Loucy (cell line): ENCODE measurements around the gene NMT2.

ENCODE experiments used
- H2AFZ ChIP-seq: fragments of 200-600 bp; sonication (generic); 2 replicates; pipeline ENCODE4 v1.6.0; 2016; ENCODE audit warnings: antibody characterized with exemption, mild to moderate bottlenecking, low read length, moderate library complexity
- H3F3A ChIP-seq: fragments of 200-600 bp; 2 replicates; pipeline ENCODE4 v1.6.0; 2016; ENCODE audit warnings: antibody characterized with exemption, low read depth, mild to moderate bottlenecking
- H3K27me3 ChIP-seq: fragments of 200-600 bp; sonication (generic); 2 replicates; pipeline ENCODE4 v1.6.1; 2014; ENCODE audit warnings: low read length, mild to moderate bottlenecking; ENCODE audit not compliant: insufficient read depth, poor library complexity, severe bottlenecking
- H3K36me3 ChIP-seq: fragments of 200-600 bp; sonication (generic); 2 replicates; pipeline ENCODE4 v1.6.1; 2016; ENCODE audit warnings: low read length; ENCODE audit not compliant: insufficient read depth
- H3K4me1 ChIP-seq: fragments of 200-600 bp; sonication (generic); 2 replicates; pipeline ENCODE4 v1.5.1; 2014; ENCODE audit warnings: low read length, mild to moderate bottlenecking; ENCODE audit not compliant: insufficient read depth, poor library complexity, severe bottlenecking
- H3K4me2 ChIP-seq: fragments of 200-600 bp; sonication (generic); 2 replicates; pipeline ENCODE4 v1.6.0; 2014; ENCODE audit warnings: antibody characterized with exemption, low read length, low read depth, mild to moderate bottlenecking; ENCODE audit not compliant: poor library complexity, severe bottlenecking
- H3K4me3 ChIP-seq: fragments of 200-600 bp; sonication (generic); 2 replicates; pipeline ENCODE4 v1.5.1; 2014; ENCODE audit warnings: low read length, mild to moderate bottlenecking, mixed read lengths; ENCODE audit not compliant: poor library complexity, severe bottlenecking
- H3K79me2 ChIP-seq: fragments of 200-600 bp; sonication (generic); 2 replicates; pipeline ENCODE4 v1.6.1; 2014; ENCODE audit warnings: low read length; ENCODE audit not compliant: insufficient read depth
- H3K9ac ChIP-seq: fragments of 200-600 bp; sonication (generic); 2 replicates; pipeline ENCODE4 v1.6.0; 2014; ENCODE audit warnings: mild to moderate bottlenecking, low read depth, low read length, moderate library complexity; ENCODE audit not compliant: poor library complexity, severe bottlenecking
- H3K9me2 ChIP-seq: fragments of 200-600 bp; sonication (generic); replicated peaks from 2 replicates; pipeline ENCODE4 v1.6.1; 2016; ENCODE audit warnings: low read depth, low read length, mixed read lengths
- H3K9me3 ChIP-seq: fragments of 200-600 bp; sonication (generic); 2 replicates; pipeline ENCODE4 v1.6.1; 2014; ENCODE audit warnings: mild to moderate bottlenecking, antibody characterized with exemption, low read length, low read depth; ENCODE audit not compliant: insufficient read depth
- H4K20me1 ChIP-seq: fragments of 200-600 bp; sonication (generic); 2 replicates; pipeline ENCODE4 v1.6.0; 2014; ENCODE audit warnings: antibody characterized with exemption, low read length, mild to moderate bottlenecking; ENCODE audit not compliant: insufficient read depth, poor library complexity, severe bottlenecking
- CTCF ChIP-seq: fragments of 200-600 bp; sonication (generic); conservative IDR thresholded peaks from 2 replicates; pipeline ENCODE4 v1.5.1; 2014; ENCODE audit warnings: mild to moderate bottlenecking, antibody characterized with exemption, low read length
- EZH2phosphoT487 ChIP-seq: fragments of 200-600 bp; IDR thresholded peaks from 2 replicates; pipeline ENCODE4 v1.6.1; 2018; ENCODE audit warnings: antibody characterized with exemption, mild to moderate bottlenecking, moderate library complexity, borderline replicate concordance

The NMT2 gene

GRCh38 chr10:15068802-15069201 lies 99.7 kb downstream of the NMT2 start:
- H3K27me3 ChIP-seq: no peaks in the 10 kb centered on the region
- H3F3A ChIP-seq: no peaks in the 10 kb centered on the region
- no peaks in the 10 kb centered on the region for H4K20me1 ChIP-seq
- H3K9me3 ChIP-seq: peaks cover 4% of the 10 kb centered on the region; the same call in 1 of the 2 replicates
- TF ChIP-seq CTCF (no peak), EZH2phosphoT487 (no peak)
- H3K9ac ChIP-seq: no peak overlapping the region
- no peaks in the 10 kb centered on the region for H3K79me2 ChIP-seq
- H2AFZ ChIP-seq: no peak overlapping the region
- no peaks in the 10 kb centered on the region for H3K36me3 ChIP-seq
- H3K4me3 ChIP-seq: no peak overlapping the region
- H3K4me2 ChIP-seq: no peak overlapping the region
- no peaks in the 10 kb centered on the region for H3K4me1 ChIP-seq
- no peaks in the 10 kb centered on the region for H3K9me2 ChIP-seq

- no peaks in the 10 kb centered on the region for H3K4me1 ChIP-seq
These were observed 101.3 kb downstream of the NMT2 start for GRCh38 chr10:15067154-15067553.

GRCh38 chr10:15060638-15061037 lies 107.9 kb downstream of the NMT2 start:
- no peak overlapping the region for H3K9ac ChIP-seq
- TF ChIP-seq EZH2phosphoT487: no peak
- no peak for TF ChIP-seq CTCF
- H3F3A ChIP-seq: no peaks in the 10 kb centered on the region
- H3K4me3 ChIP-seq: no peak overlapping the region
- no peak overlapping the region for H3K4me2 ChIP-seq
- H3K9me3 ChIP-seq: peaks cover 13% of the 10 kb centered on the region; the same call in 1 of the 2 replicates
- H3K4me1 ChIP-seq: no peaks in the 10 kb centered on the region
- H4K20me1 ChIP-seq: no peaks in the 10 kb centered on the region
- H3K27me3 ChIP-seq: no peaks in the 10 kb centered on the region
- no peaks in the 10 kb centered on the region for H3K79me2 ChIP-seq
- H3K9me2 ChIP-seq: no peaks in the 10 kb centered on the region
- H2AFZ ChIP-seq: no peak overlapping the region
- no peaks in the 10 kb centered on the region for H3K36me3 ChIP-seq

More at GRCh38 chr10:15067154-15067553, 101.3 kb downstream of the NMT2 start:
- Histone ChIP-seq H3F3A (no peaks in the 10 kb centered on the region), H2AFZ (no peak overlapping the region), H3K9me2 (no peaks in the 10 kb centered on the region), H3K36me3 (no peaks in the 10 kb centered on the region), H3K27me3 (no peaks in the 10 kb centered on the region), H3K4me3 (no peak overlapping the region), H3K9me3 (peaks cover 4% of the 10 kb centered on the region; the same call in 1 of the 2 replicates), H3K9ac (no peak overlapping the region), H3K4me2 (no peak overlapping the region), H3K79me2 (no peaks in the 10 kb centered on the region), H4K20me1 (no peaks in the 10 kb centered on the region)
- TF ChIP-seq EZH2phosphoT487: no peak
- TF ChIP-seq CTCF: no peak
